ENCODE results near the gene PXMP2. TPM values are rescaled to one million over a fixed set of nuclear protein-coding genes. Genes with fewer than 3 reads are reported as not detected.

The PXMP2 gene
- total RNA-seq, 2 donors from 2014 or later: 37.2 to 39.7 TPM

DNA sequence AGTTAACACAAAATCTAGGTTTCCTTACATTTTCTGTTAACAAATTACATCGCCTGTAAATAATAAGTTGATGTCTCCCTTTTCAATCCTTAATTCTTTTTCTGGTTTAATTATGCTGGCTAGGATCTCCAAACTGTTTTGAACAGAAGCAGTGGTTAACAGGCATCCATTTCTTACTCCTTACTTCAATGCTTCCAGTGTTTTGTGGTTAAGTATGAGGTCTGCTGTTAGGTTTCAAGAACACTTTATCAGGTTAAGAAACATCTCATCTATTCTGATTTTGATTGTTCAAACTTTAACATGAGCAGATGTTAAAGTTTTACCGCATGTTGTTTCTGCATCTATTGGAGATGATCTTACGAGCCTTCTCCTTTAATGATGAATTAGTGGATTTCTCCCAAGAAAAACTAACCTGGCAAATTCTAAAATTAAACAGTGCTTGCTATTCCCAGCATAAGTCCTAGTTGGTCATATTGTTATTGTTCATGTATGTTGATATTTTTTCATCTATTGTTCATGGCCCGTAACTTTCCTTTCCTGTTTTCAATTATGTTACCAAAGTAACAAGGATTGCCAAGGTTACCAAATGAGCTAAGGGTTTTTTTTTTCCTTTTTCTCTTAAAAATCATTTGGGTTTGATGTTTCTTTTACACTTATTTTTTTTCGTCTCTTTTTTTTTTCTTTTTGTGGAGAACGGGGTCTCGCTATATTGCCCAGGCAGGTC, 33.7 kb upstream of the PXMP2 start:
- WGBS, 2 donors: 86 to 89% methylated on average over 7 of the region's 7 CpGs
- TF ChIP-seq POLR2A (IDR thresholded peaks at IDR 0.05) (no peak), CTCF (IDR thresholded peaks at IDR 0.05) (no peak)

DNA sequence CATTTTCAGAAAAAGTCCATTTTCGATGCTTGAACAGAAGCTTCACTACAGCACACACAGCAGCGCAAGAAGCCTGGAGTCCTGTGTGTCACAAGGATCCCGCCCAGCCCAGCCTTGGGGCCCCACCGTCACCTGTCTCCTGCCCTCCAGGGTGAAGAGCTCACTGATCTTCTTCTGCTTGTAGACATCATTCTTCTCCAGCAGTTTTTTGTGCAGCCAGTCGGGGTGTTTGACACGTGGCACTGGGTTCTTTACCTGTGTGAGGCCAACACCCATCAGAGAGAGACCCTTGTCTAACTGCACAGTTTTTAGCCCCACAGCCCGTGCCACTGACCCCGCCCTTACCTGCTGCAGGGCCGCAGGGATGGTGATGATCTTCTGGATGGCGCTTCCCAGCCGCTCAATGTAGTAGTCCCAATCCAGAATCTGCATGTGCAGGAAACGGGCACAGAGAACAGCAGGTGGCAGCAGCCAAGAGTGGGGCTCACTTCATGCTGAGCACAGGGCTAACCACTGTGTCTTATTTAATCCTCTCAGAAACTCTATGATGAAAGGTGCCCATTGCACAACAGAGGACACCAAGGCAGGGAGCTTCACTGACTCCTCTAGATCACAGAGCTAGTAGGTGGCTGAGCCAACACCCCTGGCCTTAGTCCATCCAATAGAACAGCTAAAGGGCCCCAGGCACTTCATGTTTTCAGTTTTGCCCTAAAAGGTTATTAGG, 30.2 kb upstream of the PXMP2 start:
- Histone ChIP-seq H3K4me1 (no peaks in the 10 kb centered on the region), H3K4me3 (no peak overlapping the region), H3K9me3 (no peaks in the 10 kb centered on the region), H3K27me3 (no peaks in the 10 kb centered on the region), H3K27ac (no peak overlapping the region), H3K36me3 (replicated peaks in 1 of 2; ENCODE audit: insufficient read depth in 1 of 2, low read depth in 2 of 2) (peaks cover 0 to 30% of the 10 kb centered on the region in 2 donors)
- ATAC-seq (no peak), DNase-seq (no peak)
- WGBS, 2 donors: 93 to 96% methylated on average over 10 to 12 of the region's 12 CpGs
- TF ChIP-seq CTCF (IDR thresholded peaks at IDR 0.05): no peak
- TF ChIP-seq POLR2A (IDR thresholded peaks at IDR 0.05): no peak
- intact Hi-C loops (cut with DNase I): no loop called here

More for the DNA sequence above, 33.7 kb upstream of the PXMP2 start:
- H3K4me1 ChIP-seq: no peaks in the 10 kb centered on the region
- no peak overlapping the region for H3K27ac ChIP-seq
- intact Hi-C loops (cut with DNase I): no loop called here
- H3K4me3 ChIP-seq: no peak overlapping the region
- no peaks in the 10 kb centered on the region for H3K9me3 ChIP-seq
- ATAC-seq (no peak), DNase-seq (no peak)
- H3K27me3 ChIP-seq: no peaks in the 10 kb centered on the region
- peaks cover 0 to 21% of the 10 kb centered on the region in 2 donors for H3K36me3 ChIP-seq (replicated peaks in 1 of 2; ENCODE audit: insufficient read depth in 1 of 2, low read depth in 2 of 2)

DNA sequence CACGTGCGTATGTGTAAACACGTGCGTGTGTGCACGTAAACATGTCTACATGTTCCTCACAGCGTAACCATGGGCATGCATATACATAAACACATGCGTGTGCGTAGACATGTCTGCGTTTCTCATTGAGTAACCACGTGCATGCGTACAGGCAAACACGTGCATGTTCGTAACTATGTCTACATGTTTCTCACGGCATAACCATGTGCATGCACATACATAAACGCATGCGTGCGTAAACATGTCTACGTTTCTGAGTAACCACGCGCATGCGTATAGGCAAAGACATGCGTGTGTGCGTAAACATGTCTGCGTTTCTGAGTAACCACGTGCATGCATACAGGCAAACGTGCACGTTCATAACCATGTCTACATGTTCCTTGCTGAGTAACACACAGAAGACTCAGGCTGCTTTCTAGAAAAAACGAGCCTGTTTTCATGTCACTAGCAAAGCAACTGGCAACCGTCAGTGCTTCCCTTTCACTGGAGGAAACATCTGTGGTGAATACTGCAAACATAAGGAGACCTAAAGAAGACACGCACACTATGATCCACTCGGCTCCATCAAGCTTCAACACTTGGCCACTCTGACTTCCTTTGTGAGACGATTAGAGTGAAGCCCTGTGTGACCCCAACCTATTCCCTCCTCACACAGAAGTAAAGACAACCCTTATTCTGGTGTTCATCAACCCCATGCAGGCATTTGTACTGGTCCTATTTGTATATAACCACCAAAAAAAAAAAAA, 29.1 kb upstream of the PXMP2 start:
- Histone ChIP-seq H3K9me3 (no peaks in the 10 kb centered on the region), H3K36me3 (replicated peaks in 1 of 2; ENCODE audit: insufficient read depth in 1 of 2, low read depth in 2 of 2) (peaks cover 0 to 32% of the 10 kb centered on the region in 2 donors), H3K4me3 (no peak overlapping the region), H3K27me3 (no peaks in the 10 kb centered on the region), H3K27ac (no peak overlapping the region), H3K4me1 (no peaks in the 10 kb centered on the region)
- TF ChIP-seq POLR2A (IDR thresholded peaks at IDR 0.05) (no peak), CTCF (IDR thresholded peaks at IDR 0.05) (no peak)
- ATAC-seq: no peak
- DNase-seq: no peak
- WGBS, 2 donors: 87 to 93% methylated on average over 32 of the region's 32 CpGs
- intact Hi-C loops (cut with DNase I): no loop called here

DNA sequence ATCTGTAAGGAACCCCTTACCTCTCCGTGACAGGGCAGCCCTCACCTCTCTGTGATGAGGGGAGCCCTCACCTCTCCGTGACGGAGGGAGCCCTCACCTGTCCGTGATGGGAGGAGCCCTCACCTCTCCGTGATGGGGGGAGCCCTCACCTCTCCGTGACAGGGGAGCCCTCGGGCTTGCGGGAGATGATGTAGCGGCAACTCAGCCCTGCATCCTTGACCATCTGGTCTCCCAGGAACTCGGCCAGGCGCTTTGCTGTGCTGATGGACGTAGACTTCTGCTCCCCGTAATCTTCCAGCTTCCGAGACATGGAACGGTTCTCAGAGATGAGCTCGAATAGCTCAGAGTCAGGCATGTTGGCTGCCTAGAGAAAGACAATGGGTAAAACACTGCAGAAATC, 28.2 kb upstream of the PXMP2 start:
- no peak overlapping the region for H3K27ac ChIP-seq
- 90 to 100% methylated on average over 2 to 16 of the region's 16 CpGs for WGBS, 2 donors

More for the DNA sequence above, 28.2 kb upstream of the PXMP2 start:
- no peak for DNase-seq
- Histone ChIP-seq H3K27me3 (no peaks in the 10 kb centered on the region), H3K4me3 (no peak overlapping the region), H3K9me3 (no peaks in the 10 kb centered on the region), H3K4me1 (no peaks in the 10 kb centered on the region), H3K36me3 (replicated peaks in 1 of 2; ENCODE audit: insufficient read depth in 1 of 2, low read depth in 2 of 2) (peaks cover 0 to 30% of the 10 kb centered on the region in 2 donors)
- ATAC-seq: no peak
- TF ChIP-seq CTCF (IDR thresholded peaks at IDR 0.05): no peak
- intact Hi-C loops (cut with DNase I): no loop called here
